Measurements from ENCODE around the gene AKAP8L.
"Not testable (repeated sequence)": the region's sequence is repeated elsewhere in the genome, so short reads cannot be mapped to it uniquely, and the experiment has no call there.

GRCh38 chr19:15341328-15341727 is 77.5 kb downstream of the AKAP8L start:
- TF ChIP-seq CTCF (conservative IDR thresholded peaks at IDR 0.05; ENCODE audit: low read depth, low read length); EZH2 (IDR thresholded peaks at IDR 0.05; ENCODE audit: borderline replicate concordance, low read depth, low read length, poor library complexity, severe bottlenecking): not testable (repeated sequence)
